Panc1 (cell line): ENCODE measurements around the gene EVL. TPM values are rescaled to one million over a fixed set of nuclear protein-coding genes. Genes with fewer than 3 reads are reported as not detected.

Source experiments
- ATAC-seq: fragments of 200-7000 bp; cut with Tn5 transposase; 2 replicates; pipeline ENCODE4 v1.9.1; 2020; ENCODE audit warnings: mild to moderate bottlenecking, moderate library complexity
- BruUV-seq: library from RNA; stranded (reverse); fragments of 400-500 nt; replicated peaks from 2 replicates; lab custom pipeline; 2021; lab: Mats Ljungman, UMichigan
- CTCF ChIA-PET: fragments of 300-600 bp; sonication (Branson Sonifier 250); formaldehyde crosslinking; loops from one replicate; lab custom pipeline; 2022; ENCODE audit warnings: antibody characterized with exemption; lab: Charles Lee
- POLR2A ChIA-PET: fragments of 300-600 bp; sonication (Branson Sonifier 250); formaldehyde crosslinking; loops from one replicate; lab custom pipeline; 2022; ENCODE audit warnings: antibody characterized with exemption; lab: Charles Lee
- DNase-seq: peaks from one replicate; pipeline ENCODE4 v3.0.0-alpha.2; 2010; ENCODE audit warnings: low read depth, low spot score
- H3K27ac ChIP-seq: 2 replicates; pipeline ENCODE4 v1.5.1; 2011; ENCODE audit warnings: mild to moderate bottlenecking, low read length, inconsistent platforms
- H3K27me3 ChIP-seq: fragments of 200-500 bp; sonication (Bioruptor generic); 2 replicates; pipeline ENCODE4 v1.6.0; 2014; ENCODE audit warnings: low read length, inconsistent platforms; ENCODE audit not compliant: control insufficient read depth, insufficient read depth
- H3K36me3 ChIP-seq: fragments of 200-500 bp; sonication (Bioruptor generic); 2 replicates; pipeline ENCODE4 v1.5.1; 2014; ENCODE audit warnings: inconsistent platforms, mild to moderate bottlenecking, low read length, moderate library complexity; ENCODE audit not compliant: control insufficient read depth, insufficient read depth
- H3K4me1 ChIP-seq: 2 replicates; pipeline ENCODE4 v1.5.1; 2011; ENCODE audit warnings: inconsistent platforms, mild to moderate bottlenecking, low read length, moderate library complexity; ENCODE audit not compliant: control insufficient read depth, insufficient read depth
- H3K4me3 ChIP-seq, 2 experiments: 2 replicates each; pipeline ENCODE4 v1.5.1; 2011 to 2012; ENCODE audit warnings: low read depth in 2 of 2, low read length in 2 of 2, mild to moderate bottlenecking in 2 of 2, inconsistent platforms in 1 of 2, moderate library complexity in 1 of 2
- H3K9me3 ChIP-seq: fragments of 200-500 bp; sonication (Bioruptor generic); 2 replicates; pipeline ENCODE4 v1.5.1; 2014; ENCODE audit warnings: low read depth, mild to moderate bottlenecking, inconsistent platforms, low read length, moderate library complexity; ENCODE audit not compliant: control insufficient read depth, insufficient read depth
- POLR2AphosphoS5 ChIP-seq: IDR thresholded peaks from 2 replicates; pipeline ENCODE4 v1.6.1; 2012; ENCODE audit warnings: mild to moderate bottlenecking, low read depth, low read length, moderate library complexity
- SIN3A ChIP-seq: IDR thresholded peaks from 2 replicates; pipeline ENCODE4 v1.6.1; 2012; ENCODE audit warnings: low read depth, mild to moderate bottlenecking, low read length, moderate library complexity, borderline replicate concordance; ENCODE audit not compliant: insufficient read depth
- TCF7L2 ChIP-seq: IDR thresholded peaks from 2 replicates; pipeline ENCODE4 v1.6.1; 2011; ENCODE audit warnings: mild to moderate bottlenecking, low read depth, low read length, inconsistent platforms
- in situ Hi-C: cut with HindIII; loops from 2 replicates; pipeline ENCODE4 v1.10.0; 2016; ENCODE audit warnings: low sequenced_read_pairs, low pct_unique_long_range_greater_than_20kb
- intact Hi-C: fragments of 100-400 bp; cut with micrococcal nuclease; formaldehyde crosslinking; loops from one replicate; pipeline ENCODE4 v1.10.0; 2022; ENCODE audit not compliant: unreplicated experiment
- total RNA-seq: library from RNA; stranded (reverse); gene quantifications from one replicate; pipeline ENCODE4 v1.2.1, GENCODE V29; 2021; ENCODE audit not compliant: unreplicated experiment
- TF ChIP-seq, protein P1 (sequence below), 2 experiments: IDR thresholded peaks; 2 replicates each; pipeline ENCODE4 v1.6.1; 2011 to 2012; ENCODE audit warnings: low read depth in 2 of 2, control low read depth in 1 of 2, low read length in 1 of 2, mild to moderate bottlenecking in 1 of 2, moderate library complexity in 1 of 2; ENCODE audit not compliant: insufficient read depth in 1 of 2
- TF ChIP-seq, protein P2 (sequence below): fragments of 450-650 bp; IDR thresholded peaks from 2 replicates; pipeline ENCODE4 v1.5.1; 2017; ENCODE audit warnings: mild to moderate bottlenecking

The EVL gene
- total RNA-seq, 1 experiment from 2014 or later = 38.3 TPM

DNA sequence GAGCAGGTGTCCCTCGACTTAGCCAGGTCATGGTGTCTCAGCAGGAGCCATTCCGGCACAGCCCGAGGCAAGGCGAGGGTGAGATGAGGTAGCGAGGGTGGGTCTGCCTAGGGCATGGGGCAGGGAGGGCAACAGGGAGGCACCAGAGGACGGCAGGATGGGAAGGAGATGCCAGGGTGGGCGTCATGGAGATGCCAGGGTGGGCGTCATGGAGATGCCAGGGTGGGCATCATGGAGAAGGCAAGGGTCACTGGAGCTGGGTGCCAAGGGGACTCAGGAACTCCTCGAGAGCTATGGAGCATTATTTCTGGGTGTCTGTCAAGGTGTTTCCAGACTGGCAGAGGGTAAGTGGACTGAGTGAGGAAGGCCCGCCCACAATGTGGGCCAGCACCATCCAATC lies 86.9 kb downstream of the EVL start:
- CTCF ChIA-PET = no interaction called here
- in situ Hi-C loops (no loop called here), intact Hi-C loops (no loop called here)
- no TSS peak for BruUV-seq
- Histone ChIP-seq H3K4me3 (no peak overlapping the region), H3K4me1 (peaks cover 8% of the 10 kb centered on the region), H3K27me3 (no peaks in the 10 kb centered on the region), H3K36me3 (no peaks in the 10 kb centered on the region), H3K27ac (no peak overlapping the region), H3K9me3 (no peaks in the 10 kb centered on the region)
- no peak for ATAC-seq
- DNase-seq = no peak
- POLR2A ChIA-PET = no interaction called here
- TF ChIP-seq, protein P1, sequence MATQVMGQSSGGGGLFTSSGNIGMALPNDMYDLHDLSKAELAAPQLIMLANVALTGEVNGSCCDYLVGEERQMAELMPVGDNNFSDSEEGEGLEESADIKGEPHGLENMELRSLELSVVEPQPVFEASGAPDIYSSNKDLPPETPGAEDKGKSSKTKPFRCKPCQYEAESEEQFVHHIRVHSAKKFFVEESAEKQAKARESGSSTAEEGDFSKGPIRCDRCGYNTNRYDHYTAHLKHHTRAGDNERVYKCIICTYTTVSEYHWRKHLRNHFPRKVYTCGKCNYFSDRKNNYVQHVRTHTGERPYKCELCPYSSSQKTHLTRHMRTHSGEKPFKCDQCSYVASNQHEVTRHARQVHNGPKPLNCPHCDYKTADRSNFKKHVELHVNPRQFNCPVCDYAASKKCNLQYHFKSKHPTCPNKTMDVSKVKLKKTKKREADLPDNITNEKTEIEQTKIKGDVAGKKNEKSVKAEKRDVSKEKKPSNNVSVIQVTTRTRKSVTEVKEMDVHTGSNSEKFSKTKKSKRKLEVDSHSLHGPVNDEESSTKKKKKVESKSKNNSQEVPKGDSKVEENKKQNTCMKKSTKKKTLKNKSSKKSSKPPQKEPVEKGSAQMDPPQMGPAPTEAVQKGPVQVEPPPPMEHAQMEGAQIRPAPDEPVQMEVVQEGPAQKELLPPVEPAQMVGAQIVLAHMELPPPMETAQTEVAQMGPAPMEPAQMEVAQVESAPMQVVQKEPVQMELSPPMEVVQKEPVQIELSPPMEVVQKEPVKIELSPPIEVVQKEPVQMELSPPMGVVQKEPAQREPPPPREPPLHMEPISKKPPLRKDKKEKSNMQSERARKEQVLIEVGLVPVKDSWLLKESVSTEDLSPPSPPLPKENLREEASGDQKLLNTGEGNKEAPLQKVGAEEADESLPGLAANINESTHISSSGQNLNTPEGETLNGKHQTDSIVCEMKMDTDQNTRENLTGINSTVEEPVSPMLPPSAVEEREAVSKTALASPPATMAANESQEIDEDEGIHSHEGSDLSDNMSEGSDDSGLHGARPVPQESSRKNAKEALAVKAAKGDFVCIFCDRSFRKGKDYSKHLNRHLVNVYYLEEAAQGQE (IDR thresholded peaks at IDR 0.05; ENCODE audit: insufficient read depth in 1 of 2, low read depth in 2 of 2, low read length in 1 of 2) = no peak
- TF ChIP-seq POLR2AphosphoS5 = no peak
- TF ChIP-seq, protein P2, sequence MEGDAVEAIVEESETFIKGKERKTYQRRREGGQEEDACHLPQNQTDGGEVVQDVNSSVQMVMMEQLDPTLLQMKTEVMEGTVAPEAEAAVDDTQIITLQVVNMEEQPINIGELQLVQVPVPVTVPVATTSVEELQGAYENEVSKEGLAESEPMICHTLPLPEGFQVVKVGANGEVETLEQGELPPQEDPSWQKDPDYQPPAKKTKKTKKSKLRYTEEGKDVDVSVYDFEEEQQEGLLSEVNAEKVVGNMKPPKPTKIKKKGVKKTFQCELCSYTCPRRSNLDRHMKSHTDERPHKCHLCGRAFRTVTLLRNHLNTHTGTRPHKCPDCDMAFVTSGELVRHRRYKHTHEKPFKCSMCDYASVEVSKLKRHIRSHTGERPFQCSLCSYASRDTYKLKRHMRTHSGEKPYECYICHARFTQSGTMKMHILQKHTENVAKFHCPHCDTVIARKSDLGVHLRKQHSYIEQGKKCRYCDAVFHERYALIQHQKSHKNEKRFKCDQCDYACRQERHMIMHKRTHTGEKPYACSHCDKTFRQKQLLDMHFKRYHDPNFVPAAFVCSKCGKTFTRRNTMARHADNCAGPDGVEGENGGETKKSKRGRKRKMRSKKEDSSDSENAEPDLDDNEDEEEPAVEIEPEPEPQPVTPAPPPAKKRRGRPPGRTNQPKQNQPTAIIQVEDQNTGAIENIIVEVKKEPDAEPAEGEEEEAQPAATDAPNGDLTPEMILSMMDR = no peak
- no peak for TF ChIP-seq TCF7L2
- TF ChIP-seq SIN3A = no peak

DNA sequence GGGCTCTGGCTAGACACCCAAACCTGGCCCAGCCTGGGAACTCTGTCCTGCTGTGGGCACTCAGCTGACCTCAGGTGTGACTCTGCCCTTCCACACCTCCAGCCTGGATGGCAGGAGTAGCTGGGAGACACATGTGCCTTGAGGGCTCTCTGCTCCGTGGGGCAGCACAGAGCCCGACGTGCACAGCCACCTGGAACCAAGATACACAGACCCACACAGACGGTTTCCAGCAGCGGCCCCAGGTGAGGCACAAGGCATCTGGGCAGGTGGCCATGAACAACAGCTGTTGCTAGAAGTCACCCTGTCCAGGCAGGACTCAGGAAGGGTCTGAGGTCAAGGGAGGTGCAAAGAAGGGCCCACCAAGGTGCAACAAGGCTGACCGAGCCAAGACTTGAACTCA lies 88.3 kb downstream of the EVL start:
- TF ChIP-seq TCF7L2 = no peak
- TF ChIP-seq, protein P1 (IDR thresholded peaks at IDR 0.05; ENCODE audit: insufficient read depth in 1 of 2, low read depth in 2 of 2, low read length in 1 of 2) = no peak
- no peak for TF ChIP-seq POLR2AphosphoS5
- TF ChIP-seq, protein P2 = no peak
- TF ChIP-seq SIN3A = no peak
- BruUV-seq = no TSS peak
- H3K36me3 ChIP-seq = no peaks in the 10 kb centered on the region
- DNase-seq (no peak), ATAC-seq (no peak)
- no peaks in the 10 kb centered on the region for H3K9me3 ChIP-seq
- no peak overlapping the region for H3K4me3 ChIP-seq
- intact Hi-C loops = no loop called here
- H3K4me1 ChIP-seq = peaks cover 8% of the 10 kb centered on the region
- ChIA-PET POLR2A (no interaction called here), CTCF (no interaction called here)
- H3K27ac ChIP-seq = no peak overlapping the region
- in situ Hi-C loops = no loop called here
- H3K27me3 ChIP-seq = no peaks in the 10 kb centered on the region; the same call in 1 of the 2 replicates
